Kidney (tissue), 14 donors: ENCODE measurements around the gene MAP2K6. TPM values are rescaled to one million over a fixed set of nuclear protein-coding genes. Genes with fewer than 3 reads are reported as not detected.

Source experiments
- DNase-seq, 5 donors: peaks; one replicate each; pipeline ENCODE4 v3.0.0-alpha.2; 2013 to 2020
- FAIRE-seq: peaks from 2 replicates; lab custom pipeline; 2012; peaks lifted over from hg19 to GRCh38; lab: Jason Lieb, UNC
- H3K27ac ChIP-seq, 2 donors: one replicate each; pipeline ENCODE4 v1.7.0; 2013; ENCODE audit warnings: low read depth in 2 of 2, low read length in 2 of 2, inconsistent platforms in 1 of 2
- H3K27me3 ChIP-seq: one replicate; pipeline ENCODE4 v1.7.1; 2013; ENCODE audit warnings: low read length, inconsistent platforms; ENCODE audit not compliant: control insufficient read depth, insufficient read depth
- H3K36me3 ChIP-seq, 3 donors: one replicate each; pipeline versions ENCODE4 v1.7.0 to v1.7.1; 2013; ENCODE audit warnings: low read length in 3 of 3, control low read depth in 1 of 3, inconsistent platforms in 1 of 3; ENCODE audit not compliant: insufficient read depth in 3 of 3, control insufficient read depth in 2 of 3
- H3K4me1 ChIP-seq, 3 donors: one replicate each; pipeline versions ENCODE4 v1.7.0 to v1.7.1; 2013; ENCODE audit warnings: low read length in 3 of 3, inconsistent platforms in 1 of 3, low read depth in 1 of 3; ENCODE audit not compliant: control insufficient read depth in 2 of 3, insufficient read depth in 2 of 3
- H3K4me3 ChIP-seq, 3 donors: one replicate each; pipeline versions ENCODE4 v1.7.0 to v1.8.1; 2013; ENCODE audit warnings: low read length in 3 of 3, control low read depth in 1 of 3, inconsistent platforms in 1 of 3
- H3K9ac ChIP-seq, 3 donors: one replicate each; pipeline versions ENCODE4 v1.7.0 to v1.7.1; 2013; ENCODE audit warnings: low read length in 3 of 3, control low read depth in 1 of 3, inconsistent platforms in 1 of 3
- H3K9me3 ChIP-seq, 3 donors: one replicate each; pipeline versions ENCODE4 v1.7.0 to v1.7.1; 2013; ENCODE audit warnings: low read length in 3 of 3, control low read depth in 1 of 3, inconsistent platforms in 1 of 3; ENCODE audit not compliant: control insufficient read depth in 2 of 3, insufficient read depth in 1 of 3
- intact Hi-C: fragments of 100-400 bp; cut with DNase I; formaldehyde crosslinking; loops from one replicate; pipeline ENCODE4 v1.11.1; 2022
- polyA plus RNA-seq: library from polyadenylated mRNA; stranded (reverse); fragments of 350-450 nt; fragmentation: Illumina TruSeq; extraction: RNeasy Lipid Tissue Mini Kit (QIAGEN cat#74804); gene quantifications from one replicate; pipeline ENCODE4 v1.2.3, GENCODE V29; 2014; ENCODE audit warnings: low read depth, low replicate concordance; ENCODE audit not compliant: insufficient read depth
- total RNA-seq: library from RNA; stranded (reverse); fragmentation: NEBNext Ultra II Directional; extraction: Animal tissue kit (Norgen Biotek cat#: 25700); gene quantifications from one replicate; pipeline ENCODE4 v1.2.1, GENCODE V29; 2021
- TF ChIP-seq, protein P1 (sequence below): IDR thresholded peaks from 3 replicates; pipeline ENCODE4 v1.5.1; 2012; ENCODE audit warnings: mild to moderate bottlenecking, moderate library complexity, borderline replicate concordance; ENCODE audit not compliant: insufficient read depth; ENCODE audit errors: extremely low read depth
- donor health status: control.
- donor health status: control.
- donor health status: control.
- donor health status: control.
- donor health status: control.
- donor health status: DM: yes; HTN: yes; CAD: no.
- donor health status: Normal renal cell carcinoma (clear cell type).

Gene MAP2K6
- total and polyA plus RNA-seq, 2 donors from 2014 or later = 8.6 to 10.2 TPM

- Histone ChIP-seq H3K27me3 (no peaks in the 10 kb centered on the region), H3K4me1 (peaks cover 0 to 3% (median 0%) of the 10 kb centered on the region in 3 donors), H3K4me3 (no peak overlapping the region), H3K36me3 (no peaks in the 10 kb centered on the region), H3K9ac (no peak overlapping the region), H3K9me3 (no peaks in the 10 kb centered on the region), H3K27ac (no peak overlapping the region)
- TF ChIP-seq, protein P1, sequence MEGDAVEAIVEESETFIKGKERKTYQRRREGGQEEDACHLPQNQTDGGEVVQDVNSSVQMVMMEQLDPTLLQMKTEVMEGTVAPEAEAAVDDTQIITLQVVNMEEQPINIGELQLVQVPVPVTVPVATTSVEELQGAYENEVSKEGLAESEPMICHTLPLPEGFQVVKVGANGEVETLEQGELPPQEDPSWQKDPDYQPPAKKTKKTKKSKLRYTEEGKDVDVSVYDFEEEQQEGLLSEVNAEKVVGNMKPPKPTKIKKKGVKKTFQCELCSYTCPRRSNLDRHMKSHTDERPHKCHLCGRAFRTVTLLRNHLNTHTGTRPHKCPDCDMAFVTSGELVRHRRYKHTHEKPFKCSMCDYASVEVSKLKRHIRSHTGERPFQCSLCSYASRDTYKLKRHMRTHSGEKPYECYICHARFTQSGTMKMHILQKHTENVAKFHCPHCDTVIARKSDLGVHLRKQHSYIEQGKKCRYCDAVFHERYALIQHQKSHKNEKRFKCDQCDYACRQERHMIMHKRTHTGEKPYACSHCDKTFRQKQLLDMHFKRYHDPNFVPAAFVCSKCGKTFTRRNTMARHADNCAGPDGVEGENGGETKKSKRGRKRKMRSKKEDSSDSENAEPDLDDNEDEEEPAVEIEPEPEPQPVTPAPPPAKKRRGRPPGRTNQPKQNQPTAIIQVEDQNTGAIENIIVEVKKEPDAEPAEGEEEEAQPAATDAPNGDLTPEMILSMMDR = no peak
- intact Hi-C loops = no loop called here
- DNase-seq = peak in 1 of 5 donors; percentile 59
- FAIRE-seq = no peak
Measured at GRCh38 chr17:69430488-69430887, 16.0 kb downstream of the MAP2K6 start.

- no peak for DNase-seq
- H3K27me3 ChIP-seq = no peaks in the 10 kb centered on the region
- H3K9me3 ChIP-seq = no peaks in the 10 kb centered on the region
- H3K27ac ChIP-seq = no peak overlapping the region
- H3K36me3 ChIP-seq = no peaks in the 10 kb centered on the region
- no peak overlapping the region for H3K9ac ChIP-seq
- no peak overlapping the region for H3K4me3 ChIP-seq
- peaks cover 0 to 3% (median 0%) of the 10 kb centered on the region in 3 donors for H3K4me1 ChIP-seq
- intact Hi-C loops = no loop called here
- no peak for FAIRE-seq
- TF ChIP-seq, protein P1 = no peak
Measured at GRCh38 chr17:69431835-69432234, 17.3 kb downstream of the MAP2K6 start.

DNA sequence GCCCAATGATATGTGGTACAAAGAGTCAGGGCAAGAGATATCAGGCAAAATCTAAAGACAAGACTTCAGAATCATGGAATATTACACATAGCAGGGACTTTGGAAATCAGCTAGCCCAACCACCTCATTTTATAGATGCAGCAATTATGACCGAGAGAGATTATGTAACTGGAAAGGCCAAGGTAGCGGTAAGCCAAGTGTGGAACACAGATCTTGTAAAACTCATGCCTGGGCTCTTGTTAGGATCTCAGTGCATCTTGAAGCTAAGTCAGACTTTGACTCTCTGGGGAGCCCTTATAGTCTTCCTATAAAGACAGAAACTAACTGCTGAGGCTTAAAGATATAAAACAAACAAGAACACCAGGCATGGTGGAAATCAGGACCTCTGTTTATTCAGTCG lies 18.6 kb downstream of the MAP2K6 start:
- FAIRE-seq (no peak), DNase-seq (no peak)
- no peak overlapping the region for H3K27ac ChIP-seq
- H3K4me3 ChIP-seq = no peak overlapping the region
- H3K4me1 ChIP-seq = peaks cover 0 to 3% (median 0%) of the 10 kb centered on the region in 3 donors
- no peaks in the 10 kb centered on the region for H3K9me3 ChIP-seq
- no peak overlapping the region for H3K9ac ChIP-seq
- intact Hi-C loops = no loop called here
- TF ChIP-seq, protein P1 = no peak
- H3K27me3 ChIP-seq = no peaks in the 10 kb centered on the region
- H3K36me3 ChIP-seq = no peaks in the 10 kb centered on the region

- no peak for FAIRE-seq
Measured at GRCh38 chr17:69434164-69434579, 19.7 kb downstream of the MAP2K6 start.

More at GRCh38 chr17:69434164-69434579, 19.7 kb downstream of the MAP2K6 start:
- TF ChIP-seq, protein P1 = no peak
- DNase-seq = peak in 3 of 5 donors; percentile 25 to 70 (median 62)
- intact Hi-C loops = no loop called here
- Histone ChIP-seq H3K4me3 (no peak overlapping the region), H3K4me1 (peaks cover 0 to 3% (median 0%) of the 10 kb centered on the region in 3 donors), H3K9me3 (no peaks in the 10 kb centered on the region), H3K36me3 (no peaks in the 10 kb centered on the region), H3K27me3 (no peaks in the 10 kb centered on the region), H3K9ac (no peak overlapping the region), H3K27ac (peak overlapping the region in 1 of 2 donors; percentile 5)
